Measurements from ENCODE around the gene MYBBP1A. TPM values are rescaled to one million over a fixed set of nuclear protein-coding genes. Genes with fewer than 3 reads are reported as not detected.

Gene MYBBP1A
- total and polyA plus RNA-seq, 2 of the 8 experiments (the other 6 are each of a cell fraction or from before 2014, with no cell fraction given), result 46.8 to 151 TPM

DNA sequence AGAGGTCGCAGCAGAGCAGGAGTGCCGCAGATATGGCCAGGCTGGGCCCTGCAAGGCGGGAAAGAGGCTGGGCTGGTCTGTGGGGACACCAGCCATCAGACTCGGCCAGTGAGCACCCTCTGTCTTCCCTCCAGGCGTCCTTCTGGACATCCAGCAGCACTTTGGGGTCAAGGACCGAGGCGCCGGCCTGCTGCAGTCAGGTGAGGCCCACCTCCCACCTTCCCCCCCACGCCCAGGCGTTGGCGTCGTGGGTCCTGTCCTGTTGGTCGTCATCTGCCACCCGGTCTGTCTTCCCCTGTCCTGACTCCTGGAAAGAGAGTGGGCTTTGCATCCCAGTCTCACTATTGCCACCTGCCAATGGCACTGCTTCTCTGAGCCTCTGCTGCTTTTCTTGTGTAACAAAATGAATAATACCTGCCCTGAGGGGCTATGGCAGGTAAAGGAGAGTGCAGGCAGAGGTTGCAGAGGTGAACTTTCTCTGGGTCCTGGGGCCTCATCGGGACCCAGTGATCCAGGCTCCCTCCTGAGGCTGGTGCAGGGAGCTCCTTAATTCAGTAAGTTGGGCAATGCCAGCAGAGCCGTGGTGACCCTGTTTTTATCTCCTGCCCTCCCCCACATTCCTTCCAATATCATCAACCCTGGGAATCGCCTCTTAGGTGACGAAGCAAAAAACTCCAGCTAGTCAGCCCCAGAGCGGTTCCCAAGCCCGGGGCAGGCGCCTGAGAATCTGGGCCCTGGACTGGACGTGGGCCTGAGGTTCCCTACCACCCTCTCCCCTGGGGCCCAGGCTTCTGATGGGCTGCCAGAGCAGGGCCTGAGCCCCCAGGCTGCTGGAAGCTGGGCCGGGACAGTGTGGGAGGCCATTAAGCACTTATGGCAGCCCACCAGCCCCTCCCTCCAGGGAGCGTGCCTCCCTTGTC is 41.8 kb downstream of the MYBBP1A start:
- Histone ChIP-seq H3K36me3 (ENCODE audit: control insufficient read depth in 2 of 4, insufficient read depth in 4 of 4, low read length in 3 of 4) (no peaks in the 10 kb centered on the region), H3K9me3 (ENCODE audit: insufficient read depth in 2 of 2, low read depth in 1 of 2, low read length in 1 of 2) (no peaks in the 10 kb centered on the region), H2AFZ (ENCODE audit: low read length) (no peak overlapping the region), H3K18ac (ENCODE audit: extremely low read depth, low read length) (peak overlapping the region; percentile 71; the same call in 1 of the 2 replicates), H4K8ac (ENCODE audit: extremely low read depth, insufficient read depth, low read length) (no peak overlapping the region), H3K23me2 (ENCODE audit: low read depth, low read length) (no peaks in the 10 kb centered on the region), H2BK12ac (ENCODE audit: low read depth, low read length) (peak overlapping the region; percentile 94; the same call in 1 of the 2 replicates), H2BK20ac (ENCODE audit: low read length) (peak overlapping the region; percentile 61; the same call in 1 of the 2 replicates), H2BK15ac (ENCODE audit: low read length) (no peak overlapping the region), H3K27ac (ENCODE audit: low read depth, low read length) (peak overlapping the region; percentile 11; the same call in 1 of the 2 replicates), H2BK5ac (ENCODE audit: low read depth, low read length) (peak overlapping the region; percentile 66; the same call in 1 of the 2 replicates), H3K4ac (replicated peaks; ENCODE audit: insufficient read length, low read depth, low read length) (no peak overlapping the region), H4K5ac (ENCODE audit: insufficient read length, low read depth, low read length) (no peak overlapping the region), H3K9ac (replicated peaks in 1 of 4; ENCODE audit: extremely low read depth in 1 of 4, low read depth in 3 of 4, low read length in 3 of 4) (no peak overlapping the region), H3K79me1 (ENCODE audit: low read depth, low read length) (no peaks in the 10 kb centered on the region; the same call in 1 of the 2 replicates), H4K20me1 (replicated peaks in 1 of 2; ENCODE audit: control insufficient read depth in 1 of 2, insufficient read depth in 2 of 2, low read length in 2 of 2) (no peaks in the 10 kb centered on the region), H3K14ac (ENCODE audit: insufficient read length) (no peak overlapping the region), H4K91ac (replicated peaks; ENCODE audit: insufficient read length, low read length) (peak overlapping the region; percentile 42), H3K4me3 (ENCODE audit: extremely low read depth in 1 of 4, insufficient read depth in 2 of 4, low read depth in 3 of 4, low read length in 4 of 4) (no peak overlapping the region), H2AK5ac (ENCODE audit: low read depth, low read length) (no peak overlapping the region), H3K27me3 (replicated peaks in 1 of 4; ENCODE audit: control insufficient read depth in 3 of 4, extremely low read depth in 1 of 4, insufficient read depth in 3 of 4, low read length in 3 of 4) (no peaks in the 10 kb centered on the region; a peak in 1 of 7 replicates), H3K4me2 (ENCODE audit: insufficient read depth in 1 of 2, low read depth in 2 of 2, low read length in 2 of 2) (no peak overlapping the region), H3K56ac (replicated peaks; ENCODE audit: insufficient read length, low read depth, low read length) (no peak overlapping the region), H3K23ac (ENCODE audit: insufficient read length) (no peak overlapping the region), H2BK120ac (replicated peaks; ENCODE audit: low read depth, low read length) (no peak overlapping the region), H3K4me1 (replicated peaks in 1 of 4; ENCODE audit: control insufficient read depth in 3 of 4, insufficient read depth in 4 of 4, low read length in 3 of 4) (peaks cover 0 to 13% (median 8%) of the 10 kb centered on the region in 4 experiments; a peak in 5 of 7 replicates), H3K79me2 (ENCODE audit: control insufficient read depth in 1 of 2, insufficient read depth in 2 of 2, low read length in 2 of 2) (no peaks in the 10 kb centered on the region)
- 85% methylated on average over 24 of the region's 24 CpGs; no CpG with 5 or more reads in 1 of the 2 experiments for WGBS, 2 experiments (ENCODE audit: extremely low coverage in 1 of 2, insufficient coverage in 1 of 2, insufficient read length in 1 of 2, insufficient replicate concordance in 2 of 2, low coverage in 1 of 2, low lambda C conversion rate in 2 of 2, missing lambda C conversion rate in 1 of 2)
- CTCF ChIA-PET (ENCODE audit: partially characterized antibody), result interaction anchor here (1.0 to 1.4 kb wide), 9 partner anchors 9 to 93 kb away, joined by 3 to 5 read pairs (median 4); partner anchors contain the start of genes GGT6 and SPNS2
- TF ChIP-seq TBP (IDR thresholded peaks at IDR 0.05; ENCODE audit: low read depth, low read length) (no peak), RAD21 (IDR thresholded peaks at IDR 0.05 in 1 of 2, conservative IDR thresholded peaks at IDR 0.05 in 1 of 2; ENCODE audit: low read depth in 2 of 2, low read length in 2 of 2) (0 out of 4 replicates have a peak, but pooled peaks of 1 of the 2 experiments have one; percentile 6), NRF1 (IDR thresholded peaks at IDR 0.05; ENCODE audit: low read depth, low read length) (no peak)
- DNase-seq (ENCODE audit: low read depth in 1 of 2, low spot score in 2 of 2) (no peak), FAIRE-seq (no peak)
- POLR2A ChIA-PET (ENCODE audit: partially characterized antibody), result interaction anchor here (1.0 to 37.1 kb wide), 2 partner anchors 13 to 33 kb away, joined by 3 to 546 read pairs; partner anchors contain the start of genes GGT6 and MYBBP1A
